ENCODE data around the gene LGALS1.

LGALS1 gene

GRCh38 chr22:37647928-37648327 is 27.5 kb upstream of the LGALS1 start:
- H2AFZ ChIP-seq (ENCODE audit: low read depth, low read length): no peak overlapping the region
- H3K27me3 ChIP-seq (ENCODE audit: insufficient read depth, low read length, poor library complexity): no peaks in the 10 kb centered on the region
- no peak overlapping the region for H3K27ac ChIP-seq (ENCODE audit: low read length)
- DNase-seq (no peak), ATAC-seq (ENCODE audit: insufficient read depth, low read depth) (no peak)
- H3K79me2 ChIP-seq (ENCODE audit: insufficient read depth, low read length): no peaks in the 10 kb centered on the region
- H3K4me2 ChIP-seq (ENCODE audit: insufficient read depth, low read length): no peak overlapping the region
- H3K9me3 ChIP-seq (ENCODE audit: insufficient read depth, low read length, severe bottlenecking): no peaks in the 10 kb centered on the region
- no peaks in the 10 kb centered on the region for H4K20me1 ChIP-seq (ENCODE audit: insufficient read depth, low read length)
- H3K4me1 ChIP-seq (ENCODE audit: insufficient read depth, low read length): no peaks in the 10 kb centered on the region
- peaks cover 7% of the 10 kb centered on the region; the same call in 1 of the 2 replicates for H3K36me3 ChIP-seq (ENCODE audit: insufficient read depth, low read length)
- H3K4me3 ChIP-seq (ENCODE audit: low read depth in 1 of 2, low read length in 2 of 2): no peak overlapping the region
- no peak for TF ChIP-seq CTCF (IDR thresholded peaks at IDR 0.05; ENCODE audit: borderline replicate concordance, extremely low read depth, low read length, poor library complexity, severe bottlenecking)
- no peak for TF ChIP-seq EZH2 (IDR thresholded peaks at IDR 0.05; ENCODE audit: borderline replicate concordance, low read depth, low read length, severe bottlenecking)
- H3K9ac ChIP-seq (ENCODE audit: low read depth, low read length): no peak overlapping the region

DNA sequence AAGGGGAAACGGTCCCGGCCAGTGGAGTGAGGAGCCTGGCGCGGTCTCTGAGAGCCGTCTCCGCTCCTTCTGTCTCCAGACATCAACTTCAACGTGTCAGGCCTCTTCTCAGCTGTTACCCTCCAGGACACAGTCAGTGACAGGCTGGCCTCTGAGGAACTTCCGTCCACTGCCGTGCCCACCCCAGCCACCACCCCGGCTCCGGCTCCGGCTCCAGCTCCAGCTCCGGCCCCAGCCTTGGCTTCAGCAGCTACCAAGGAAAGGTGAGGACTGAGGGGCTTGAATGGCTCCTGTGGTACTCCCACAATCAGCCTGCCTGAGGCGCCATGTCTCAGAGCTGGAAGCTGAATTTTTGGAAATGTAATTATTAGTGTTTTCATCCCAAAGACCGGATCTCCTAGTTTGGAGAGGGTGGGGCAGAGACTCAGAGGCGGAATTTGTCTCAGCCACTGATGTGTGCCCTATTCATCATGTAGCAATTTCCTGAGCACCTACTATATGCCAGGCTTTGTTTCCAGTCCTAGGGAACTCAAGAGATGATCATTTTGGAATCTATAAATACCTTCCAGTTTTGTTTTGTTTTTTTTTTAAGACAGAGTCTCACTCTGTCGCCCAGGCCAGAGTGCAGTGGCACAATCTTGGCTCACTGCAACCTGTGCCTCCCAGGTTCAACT is 24.8 kb upstream of the LGALS1 start:
- no peak for TF ChIP-seq CTCF (IDR thresholded peaks at IDR 0.05; ENCODE audit: borderline replicate concordance, extremely low read depth, low read length, poor library complexity, severe bottlenecking)
- no peak for TF ChIP-seq EZH2 (IDR thresholded peaks at IDR 0.05; ENCODE audit: borderline replicate concordance, low read depth, low read length, severe bottlenecking)
- no peaks in the 10 kb centered on the region for H3K27me3 ChIP-seq (ENCODE audit: insufficient read depth, low read length, poor library complexity)
- no peak for DNase-seq
- no peaks in the 10 kb centered on the region for H3K9me3 ChIP-seq (ENCODE audit: insufficient read depth, low read length, severe bottlenecking)
- H3K79me2 ChIP-seq (ENCODE audit: insufficient read depth, low read length): no peaks in the 10 kb centered on the region
- H3K4me2 ChIP-seq (ENCODE audit: insufficient read depth, low read length): no peak overlapping the region
- H3K36me3 ChIP-seq (ENCODE audit: insufficient read depth, low read length): peaks cover 5% of the 10 kb centered on the region; the same call in 1 of the 2 replicates
- no peak overlapping the region for H3K9ac ChIP-seq (ENCODE audit: low read depth, low read length)
- H3K27ac ChIP-seq (ENCODE audit: low read length): no peak overlapping the region
- H3K4me1 ChIP-seq (ENCODE audit: insufficient read depth, low read length): no peaks in the 10 kb centered on the region
- H2AFZ ChIP-seq (ENCODE audit: low read depth, low read length): no peak overlapping the region
- no peak for ATAC-seq (ENCODE audit: insufficient read depth, low read depth)
- H3K4me3 ChIP-seq (ENCODE audit: low read depth in 1 of 2, low read length in 2 of 2): no peak overlapping the region
- H4K20me1 ChIP-seq (ENCODE audit: insufficient read depth, low read length): no peaks in the 10 kb centered on the region

DNA sequence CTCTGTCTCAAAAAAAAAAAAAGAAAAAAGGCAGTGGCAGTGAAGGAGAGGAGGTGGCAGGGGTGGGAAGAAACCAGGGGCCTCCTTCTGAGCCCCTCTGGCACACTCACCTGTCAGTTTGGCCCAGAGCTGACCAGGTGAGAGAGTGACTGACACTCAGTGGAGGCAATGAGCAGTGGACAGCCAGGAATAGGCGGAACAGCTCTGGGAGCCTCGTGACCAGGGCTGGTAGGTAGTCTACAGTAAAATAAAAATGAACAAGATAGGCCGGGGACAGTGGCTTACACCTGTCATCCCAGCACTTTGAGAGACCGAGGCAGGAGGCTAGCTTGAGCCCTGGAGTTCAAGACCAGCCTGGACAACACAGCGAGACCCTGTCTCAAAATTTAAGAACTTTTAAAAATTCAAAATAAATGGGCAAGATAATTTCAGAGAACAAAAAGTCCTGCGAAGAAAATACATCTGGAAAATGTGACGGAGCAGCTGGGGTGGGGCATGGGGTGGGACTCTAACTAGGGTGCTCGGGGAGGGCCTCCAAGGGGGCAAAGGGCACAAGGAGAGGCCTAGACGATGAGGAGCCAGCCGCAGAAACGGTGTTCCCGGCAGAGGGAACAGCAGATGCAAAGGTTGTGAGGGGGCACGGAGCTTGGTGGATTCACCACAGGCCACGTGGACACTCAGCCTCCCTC is 20.7 kb upstream of the LGALS1 start:
- Histone ChIP-seq H3K4me1 (ENCODE audit: insufficient read depth, low read length) (peaks cover 15% of the 10 kb centered on the region), H3K9me3 (ENCODE audit: insufficient read depth, low read length, severe bottlenecking) (no peaks in the 10 kb centered on the region), H3K36me3 (ENCODE audit: insufficient read depth, low read length) (peaks cover 11% of the 10 kb centered on the region; the same call in 1 of the 2 replicates), H3K4me3 (ENCODE audit: low read depth in 1 of 2, low read length in 2 of 2) (no peak overlapping the region), H3K79me2 (ENCODE audit: insufficient read depth, low read length) (peaks cover 17% of the 10 kb centered on the region), H3K27ac (ENCODE audit: low read length) (no peak overlapping the region), H3K9ac (ENCODE audit: low read depth, low read length) (no peak overlapping the region), H3K4me2 (ENCODE audit: insufficient read depth, low read length) (no peak overlapping the region), H2AFZ (ENCODE audit: low read depth, low read length) (no peak overlapping the region), H4K20me1 (ENCODE audit: insufficient read depth, low read length) (peaks cover 7% of the 10 kb centered on the region), H3K27me3 (ENCODE audit: insufficient read depth, low read length, poor library complexity) (no peaks in the 10 kb centered on the region)
- no peak for TF ChIP-seq CTCF (IDR thresholded peaks at IDR 0.05; ENCODE audit: borderline replicate concordance, extremely low read depth, low read length, poor library complexity, severe bottlenecking)
- TF ChIP-seq EZH2 (IDR thresholded peaks at IDR 0.05; ENCODE audit: borderline replicate concordance, low read depth, low read length, severe bottlenecking): no peak
- no peak for ATAC-seq (ENCODE audit: insufficient read depth, low read depth)
- no peak for DNase-seq
